GM10847 (cell line): ENCODE measurements around the gene MLLT6.

Experiments used
- POLR2A ChIP-seq: IDR thresholded peaks from 2 replicates; pipeline ENCODE4 v1.6.1; 2011; ENCODE audit not compliant: insufficient read length; ENCODE audit errors: extremely low read depth

The MLLT6 gene

DNA sequence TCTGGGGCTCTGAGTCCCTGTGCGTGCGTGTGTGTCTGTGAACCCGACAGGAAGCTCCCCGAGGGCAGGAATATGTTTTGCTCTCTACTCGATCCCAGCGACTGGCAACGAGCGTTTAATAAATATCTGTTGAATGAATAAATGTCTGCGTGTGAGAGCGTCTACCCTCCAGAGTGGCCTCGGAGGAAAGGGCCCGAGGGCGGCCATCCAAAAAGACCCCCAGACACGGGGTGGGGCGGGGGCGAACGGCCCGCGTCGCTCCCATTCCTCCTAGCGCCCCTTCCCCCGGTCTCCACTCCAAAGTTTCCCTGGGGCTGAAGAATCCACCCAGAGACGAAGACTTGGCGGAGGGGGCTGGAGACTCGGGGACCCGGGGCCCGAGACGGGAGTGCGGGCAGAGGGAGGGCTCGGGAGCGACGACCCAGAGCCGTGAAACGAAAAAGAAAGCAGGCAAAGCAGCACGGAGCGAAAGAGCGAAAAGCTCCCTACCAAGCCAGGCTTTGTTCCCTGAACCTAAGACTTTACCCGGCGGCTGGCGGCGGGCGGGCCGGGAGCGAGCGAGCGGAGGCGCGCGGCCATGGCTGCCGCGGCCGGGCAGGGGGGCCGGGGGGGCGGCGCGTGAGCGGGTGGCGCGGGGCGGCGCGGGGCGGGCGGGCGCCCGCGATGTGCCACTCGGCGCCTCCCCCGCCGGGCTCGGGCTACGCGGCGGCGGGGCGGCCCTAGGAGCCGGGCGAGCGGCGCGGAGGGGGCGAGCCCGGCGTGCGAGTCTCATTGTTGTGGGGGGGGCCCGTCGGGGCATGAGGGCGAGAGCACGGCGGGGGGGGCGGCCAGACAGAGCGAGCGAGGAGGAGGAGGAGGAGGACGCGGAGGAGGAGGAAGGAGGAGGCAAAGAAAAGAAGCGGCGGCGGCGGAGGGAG lies at the start of gene MLLT6:
TSS of gene MLLT6 (plus strand) at position 668 of the 917 bp plus-strand sequence. CDS start 360 bp downstream, outside the sequence.
- TF ChIP-seq POLR2A: peak; percentile 31

DNA sequence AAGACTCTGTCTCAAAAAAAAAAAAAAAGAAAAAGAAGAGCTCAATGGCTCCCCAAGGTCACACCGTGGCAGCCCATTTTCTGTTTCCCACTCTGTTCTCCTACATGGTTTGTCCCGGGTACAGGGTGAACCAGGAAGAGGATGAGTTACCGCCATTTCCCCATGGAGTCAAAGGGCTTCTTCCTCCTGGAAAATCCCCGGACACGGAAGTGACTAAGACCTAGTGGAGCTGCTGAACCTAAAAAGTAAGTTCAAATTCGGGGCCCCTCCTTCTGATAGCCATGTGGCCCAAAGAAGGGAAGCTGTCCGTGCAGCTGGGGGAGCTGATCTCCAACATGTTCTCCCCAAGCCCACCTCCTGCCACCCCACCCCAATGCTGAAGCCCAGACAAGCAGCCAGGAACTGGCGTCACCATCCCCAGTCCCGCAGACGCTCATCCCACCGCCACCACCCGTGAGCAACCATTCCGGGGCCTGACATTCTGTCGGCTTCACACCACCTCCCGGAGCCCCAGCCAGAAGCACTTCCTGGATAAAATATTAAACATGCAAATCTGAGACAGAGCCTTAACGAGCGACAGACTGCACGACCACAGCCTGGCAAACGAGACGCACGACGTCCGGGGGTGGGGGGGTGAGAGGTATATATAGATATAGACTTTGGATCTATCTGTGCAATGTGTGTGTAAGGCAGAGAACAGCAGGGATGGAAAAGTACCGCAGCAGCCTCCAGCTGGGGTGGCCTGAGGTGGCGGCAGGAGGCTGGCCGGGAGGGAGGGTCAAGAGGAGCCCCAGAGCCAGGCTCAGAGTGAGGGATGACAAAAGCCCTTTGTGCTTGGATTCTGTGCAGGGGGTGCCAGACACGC lies 47.9 kb upstream of the MLLT6 start:
- no peak for TF ChIP-seq POLR2A

DNA sequence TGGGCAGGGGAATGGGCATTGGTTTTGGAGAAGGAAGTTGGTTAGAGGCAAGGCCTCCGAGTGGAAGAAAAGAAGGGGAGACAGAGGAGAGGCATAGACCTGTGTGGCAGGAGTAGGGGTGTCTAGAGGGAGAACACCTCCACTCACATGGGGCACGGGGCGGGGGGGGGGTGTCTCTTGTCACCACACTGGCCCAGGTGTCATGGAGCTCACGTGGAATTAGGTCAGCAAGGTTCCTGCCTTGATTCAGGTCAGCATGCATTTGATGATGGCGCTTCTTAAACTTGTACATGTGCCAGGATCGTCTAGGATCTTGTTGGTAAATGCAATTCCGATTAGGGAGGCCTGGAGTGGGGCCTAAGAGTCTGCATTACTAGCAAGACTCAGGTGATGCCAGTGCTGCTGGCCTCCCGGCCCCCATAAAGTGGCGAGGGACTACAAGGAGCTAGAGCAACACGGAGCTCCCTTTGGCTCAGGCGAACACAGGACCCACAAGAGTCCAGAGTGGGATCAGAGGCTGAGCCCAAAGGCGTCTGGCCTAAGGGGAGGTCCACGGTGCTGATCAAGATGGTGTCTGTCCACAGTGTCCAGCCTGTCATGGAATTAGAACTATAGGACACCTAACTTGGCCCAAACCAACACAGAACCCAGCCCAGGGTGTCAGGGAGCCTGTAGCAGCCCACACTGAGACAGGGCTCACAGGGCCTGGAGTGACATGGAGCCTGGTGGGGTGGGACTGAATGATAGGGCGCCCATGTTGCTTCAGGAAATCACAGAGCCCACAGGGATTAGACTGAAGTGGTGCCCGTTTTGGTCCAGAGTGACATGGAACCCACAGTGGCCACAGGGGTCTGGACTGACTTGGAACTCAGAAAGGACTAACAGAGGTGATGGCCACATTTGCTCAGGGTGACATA lies 47.0 kb upstream of the MLLT6 start:
- no peak for TF ChIP-seq POLR2A

GRCh38 chr17:38658741-38659345 lies 46.2 kb upstream of the MLLT6 start:
- TF ChIP-seq POLR2A: no peak

- no peak for TF ChIP-seq POLR2A
Observed at GRCh38 chr17:38659415-38659814, 45.7 kb upstream of the MLLT6 start.

DNA sequence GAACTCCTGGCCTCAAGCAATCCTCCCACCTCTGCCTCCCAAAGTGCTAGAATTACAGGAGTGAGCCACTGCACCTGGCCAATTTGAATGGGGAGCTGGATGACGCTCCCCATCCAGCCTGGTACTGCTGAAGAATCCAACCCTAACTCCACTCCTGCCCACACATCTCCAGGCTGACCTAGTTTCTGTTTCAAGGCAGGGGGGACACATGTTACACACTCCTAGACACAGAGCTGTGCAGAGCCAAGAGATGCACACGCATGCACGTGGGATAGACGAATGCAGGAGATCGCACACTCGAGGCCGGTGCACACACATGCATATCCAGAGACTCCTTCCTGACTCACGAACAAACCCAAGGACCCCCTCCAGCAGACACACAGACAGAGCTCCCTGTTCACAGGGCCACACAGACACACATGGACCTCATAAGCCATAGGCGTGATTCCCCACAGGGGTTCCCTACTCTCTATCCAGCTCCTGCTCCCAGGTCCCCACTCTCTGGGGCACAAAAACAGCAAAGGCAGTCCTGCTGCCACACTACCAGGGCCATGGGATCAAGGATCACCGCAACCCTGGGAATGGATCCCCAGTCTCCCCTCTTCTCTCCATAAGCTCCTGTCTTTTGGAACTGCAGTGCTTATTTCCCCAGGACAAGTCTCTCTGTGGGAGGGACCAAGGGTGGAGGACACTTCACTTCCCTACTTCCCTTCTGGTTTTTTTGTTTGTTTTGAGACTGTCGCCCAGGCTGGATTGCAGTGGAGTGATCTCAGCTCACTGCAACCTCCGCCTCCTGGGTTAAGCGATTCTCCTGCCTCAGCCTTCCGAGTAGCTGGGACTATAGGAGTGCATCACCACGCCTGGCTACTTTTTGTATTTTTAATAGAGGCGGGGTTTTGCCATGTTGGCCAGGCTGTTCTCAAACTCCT lies 44.7 kb upstream of the MLLT6 start:
- TF ChIP-seq POLR2A: no peak

DNA sequence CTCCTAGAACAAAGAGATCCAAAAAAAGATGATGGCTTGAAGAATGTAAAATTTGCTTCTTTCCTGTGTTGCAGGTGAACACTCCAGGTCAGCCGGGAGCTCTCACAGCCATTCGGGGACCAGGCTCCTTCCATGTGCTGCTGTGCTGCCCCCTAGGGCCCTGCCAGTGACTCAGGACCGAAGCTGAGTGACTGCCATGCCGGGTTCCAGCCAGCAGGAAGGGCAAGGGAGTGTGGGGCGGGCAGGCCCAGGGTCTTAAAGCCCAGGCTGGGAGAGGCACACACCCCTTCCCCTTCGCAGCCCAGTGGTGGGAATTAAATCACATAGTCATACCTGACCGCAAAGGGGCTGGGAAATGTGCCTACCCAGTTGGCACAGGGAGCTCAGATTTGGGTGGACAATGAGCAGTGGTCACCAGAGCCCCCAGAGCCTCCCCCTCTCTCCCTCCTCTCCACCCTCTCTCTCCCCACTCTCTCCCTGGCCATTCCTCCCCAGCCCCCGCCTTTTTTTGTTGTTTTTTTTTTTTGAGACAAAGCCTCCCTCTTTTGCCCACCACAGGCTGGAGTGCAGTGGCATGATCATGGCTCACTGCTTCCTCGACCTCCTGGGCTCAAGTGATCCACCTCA lies 41.8 kb upstream of the MLLT6 start:
- TF ChIP-seq POLR2A: no peak

DNA sequence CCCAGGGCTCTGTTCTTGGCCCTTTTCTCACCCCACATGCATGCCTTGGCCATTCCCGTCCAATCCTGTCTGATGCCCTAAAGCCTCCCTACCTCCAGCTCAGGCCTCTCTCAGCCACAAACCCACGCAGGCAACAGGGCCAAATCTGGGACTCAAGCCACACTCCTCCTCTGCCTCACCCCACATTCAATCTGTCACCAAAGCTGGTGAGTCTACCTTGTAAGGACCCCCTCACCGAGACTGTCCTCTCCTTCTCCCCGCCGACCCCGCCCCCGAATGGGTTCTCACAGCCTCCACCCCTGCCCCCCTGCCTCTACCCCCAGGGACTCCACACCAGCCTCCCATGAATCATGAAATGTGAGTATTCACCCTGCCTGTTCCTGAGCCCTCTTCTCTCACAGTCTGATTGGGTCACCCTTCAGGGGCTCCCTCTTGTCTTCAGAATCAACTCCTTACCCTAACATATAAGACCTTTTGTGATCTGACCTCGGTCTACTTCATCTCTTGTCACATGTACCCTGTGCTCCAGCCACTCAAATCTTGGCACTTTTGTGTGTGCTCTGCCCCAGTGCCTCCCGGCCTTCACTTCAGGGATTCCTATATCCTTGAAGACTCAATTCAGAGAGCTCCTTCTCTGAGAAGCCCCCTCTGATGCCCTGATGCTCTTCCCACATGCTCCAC lies 41.0 kb upstream of the MLLT6 start:
- no peak for TF ChIP-seq POLR2A

DNA sequence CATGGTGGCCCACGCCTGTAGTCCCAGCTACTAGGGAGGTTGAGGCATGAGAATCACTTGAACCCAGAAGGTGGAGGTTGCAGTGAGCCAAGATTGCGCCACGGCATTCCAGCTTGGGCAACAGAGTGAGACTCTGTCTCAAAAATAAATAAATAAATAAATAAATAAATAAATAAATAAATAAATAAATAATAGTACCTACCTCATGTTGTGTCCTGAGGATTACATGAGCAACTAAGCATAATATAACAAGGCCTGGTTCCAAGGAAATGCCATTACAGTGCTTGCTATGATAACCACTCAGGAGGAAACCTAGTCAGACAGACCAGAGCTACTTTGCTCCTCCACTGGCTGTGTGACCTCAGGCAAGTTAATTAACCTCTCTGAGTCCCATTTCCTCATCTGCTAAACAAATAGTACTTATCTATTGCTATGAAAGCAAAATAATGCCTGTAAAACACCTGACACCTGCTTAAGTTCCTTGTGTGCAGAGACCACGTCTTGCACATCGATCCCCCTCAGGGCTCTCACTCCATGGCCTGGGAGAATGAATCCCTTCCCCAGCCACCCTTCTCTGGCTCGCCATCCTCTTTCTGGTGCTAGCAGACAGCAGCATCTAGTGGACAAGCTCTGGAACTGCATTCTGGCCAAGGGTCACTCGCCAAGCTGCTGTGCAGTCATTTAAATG lies 37.8 kb upstream of the MLLT6 start:
- no peak for TF ChIP-seq POLR2A

DNA sequence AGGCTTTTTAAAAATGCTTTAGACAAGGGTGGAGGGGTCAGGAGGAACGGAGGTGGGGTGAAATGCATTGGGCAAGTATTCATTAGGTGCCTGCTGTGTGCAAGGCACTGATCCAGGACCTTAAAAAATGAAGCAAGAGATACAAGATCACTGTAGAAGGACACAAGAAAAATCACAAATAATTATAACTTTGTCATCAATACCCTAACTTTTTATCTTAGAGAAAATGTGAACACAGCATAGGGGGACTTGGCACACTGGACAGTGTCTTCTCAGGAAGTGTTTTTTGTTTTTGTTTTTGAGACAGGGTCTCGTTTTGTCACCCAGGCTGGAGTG lies 37.3 kb upstream of the MLLT6 start:
- TF ChIP-seq POLR2A: no peak

- no peak for TF ChIP-seq POLR2A
Observed at GRCh38 chr17:38669520-38669919, 35.6 kb upstream of the MLLT6 start.
